ENCODE data around the gene BACH1. TPM values are rescaled to one million over a fixed set of nuclear protein-coding genes. Genes with fewer than 3 reads are reported as not detected.

The BACH1 gene
- total RNA-seq, 1 donor from 2014 or later = 69.2 TPM

DNA sequence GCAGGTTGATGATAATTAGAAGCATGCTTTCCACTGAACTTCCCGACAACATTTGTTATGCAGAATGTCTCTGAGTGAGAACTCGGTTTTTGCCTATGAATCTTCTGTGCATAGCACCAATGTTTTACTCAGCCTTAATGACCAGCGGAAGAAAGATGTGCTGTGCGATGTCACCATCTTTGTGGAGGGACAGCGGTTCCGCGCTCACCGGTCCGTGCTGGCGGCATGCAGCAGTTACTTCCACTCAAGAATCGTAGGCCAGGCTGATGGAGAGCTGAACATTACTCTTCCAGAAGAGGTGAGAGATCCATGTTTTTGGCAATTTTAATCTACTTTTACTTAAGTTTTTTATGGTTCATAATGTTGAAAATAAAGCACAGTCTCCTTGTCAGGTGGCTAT lies 22.5 kb downstream of the BACH1 start:
- TF ChIP-seq, protein P1, sequence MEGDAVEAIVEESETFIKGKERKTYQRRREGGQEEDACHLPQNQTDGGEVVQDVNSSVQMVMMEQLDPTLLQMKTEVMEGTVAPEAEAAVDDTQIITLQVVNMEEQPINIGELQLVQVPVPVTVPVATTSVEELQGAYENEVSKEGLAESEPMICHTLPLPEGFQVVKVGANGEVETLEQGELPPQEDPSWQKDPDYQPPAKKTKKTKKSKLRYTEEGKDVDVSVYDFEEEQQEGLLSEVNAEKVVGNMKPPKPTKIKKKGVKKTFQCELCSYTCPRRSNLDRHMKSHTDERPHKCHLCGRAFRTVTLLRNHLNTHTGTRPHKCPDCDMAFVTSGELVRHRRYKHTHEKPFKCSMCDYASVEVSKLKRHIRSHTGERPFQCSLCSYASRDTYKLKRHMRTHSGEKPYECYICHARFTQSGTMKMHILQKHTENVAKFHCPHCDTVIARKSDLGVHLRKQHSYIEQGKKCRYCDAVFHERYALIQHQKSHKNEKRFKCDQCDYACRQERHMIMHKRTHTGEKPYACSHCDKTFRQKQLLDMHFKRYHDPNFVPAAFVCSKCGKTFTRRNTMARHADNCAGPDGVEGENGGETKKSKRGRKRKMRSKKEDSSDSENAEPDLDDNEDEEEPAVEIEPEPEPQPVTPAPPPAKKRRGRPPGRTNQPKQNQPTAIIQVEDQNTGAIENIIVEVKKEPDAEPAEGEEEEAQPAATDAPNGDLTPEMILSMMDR (conservative IDR thresholded peaks at IDR 0.05) = no peak
- H3K4me3 Mint-ChIP-seq = no peak overlapping the region

DNA sequence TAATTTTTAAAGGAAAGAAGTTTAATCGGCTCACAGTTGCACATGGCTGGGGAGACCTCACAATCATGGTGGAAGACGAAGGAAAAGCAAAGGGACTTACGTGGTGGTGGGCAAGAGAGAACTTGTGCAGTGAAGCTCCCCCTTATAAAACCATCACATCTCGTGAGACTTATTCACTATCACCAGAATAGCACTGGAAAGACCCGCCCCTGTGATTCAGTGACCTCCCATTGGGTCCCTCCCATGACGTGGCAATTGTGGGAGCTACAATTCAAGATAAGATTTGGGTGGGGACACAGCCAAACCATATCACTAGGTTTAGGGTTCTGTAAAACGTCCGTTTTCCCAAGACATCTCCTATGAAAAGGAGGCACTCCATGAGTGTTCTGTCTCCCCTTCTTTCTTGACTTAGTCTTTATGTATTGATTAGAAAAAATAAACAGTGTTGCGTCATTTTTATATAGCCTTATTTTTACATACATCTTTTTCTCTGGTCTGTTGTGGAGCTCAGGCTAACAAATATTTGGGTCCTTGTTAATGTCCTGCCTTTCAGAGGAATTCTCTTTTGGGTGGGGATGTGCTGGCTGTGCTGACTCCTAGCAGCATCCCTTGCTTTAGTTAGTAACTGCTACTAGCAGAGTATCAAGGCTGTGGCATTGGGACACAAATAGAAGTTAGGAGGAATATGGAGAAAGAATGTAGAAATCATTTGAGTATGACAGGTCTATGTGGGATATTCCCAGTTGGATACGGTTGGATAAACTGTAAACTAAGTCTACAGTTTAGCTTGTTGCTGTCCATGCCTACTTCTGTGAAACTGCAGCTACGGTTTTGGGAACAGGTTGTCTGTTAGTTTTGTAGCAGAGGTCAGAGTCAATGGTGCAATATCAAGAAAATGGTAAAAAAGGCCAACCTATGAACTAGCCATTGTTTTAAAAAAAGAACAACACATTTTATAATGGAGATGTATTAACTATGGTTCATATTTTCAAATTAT lies 23.5 kb downstream of the BACH1 start:
- Mint-ChIP-seq H3K36me3 (ENCODE audit: low read depth) (peaks cover 48% of the 10 kb centered on the region), H3K27me3 (ENCODE audit: low read depth) (no peaks in the 10 kb centered on the region), H3K4me3 (no peak overlapping the region), H3K9me3 (peaks cover 3% of the 10 kb centered on the region), H3K4me1 (peaks cover 7% of the 10 kb centered on the region), H3K27ac (ENCODE audit: unreplicated experiment) (no peak overlapping the region)
- DNase-seq (ENCODE audit: low read depth, low spot score) = no peak
- TF ChIP-seq, protein P1 (conservative IDR thresholded peaks at IDR 0.05) = no peak

More for the DNA sequence above, 22.5 kb downstream of the BACH1 start:
- no peak for DNase-seq (ENCODE audit: low read depth, low spot score)
- Mint-ChIP-seq H3K27ac (ENCODE audit: unreplicated experiment) (no peak overlapping the region), H3K27me3 (ENCODE audit: low read depth) (no peaks in the 10 kb centered on the region), H3K4me1 (peaks cover 7% of the 10 kb centered on the region), H3K36me3 (ENCODE audit: low read depth) (peaks cover 42% of the 10 kb centered on the region), H3K9me3 (peaks cover 3% of the 10 kb centered on the region)

GRCh38 chr21:29323189-29323588 lies 24.5 kb downstream of the BACH1 start:
- Mint-ChIP-seq H3K4me1 (peaks cover 7% of the 10 kb centered on the region), H3K27me3 (ENCODE audit: low read depth) (no peaks in the 10 kb centered on the region), H3K4me3 (no peak overlapping the region), H3K36me3 (ENCODE audit: low read depth) (peaks cover 43% of the 10 kb centered on the region), H3K27ac (ENCODE audit: unreplicated experiment) (peak overlapping the region; percentile 16), H3K9me3 (peaks cover 3% of the 10 kb centered on the region)
- TF ChIP-seq, protein P1 (conservative IDR thresholded peaks at IDR 0.05) = no peak
- DNase-seq (ENCODE audit: low read depth, low spot score) = no peak

GRCh38 chr21:29326914-29327554 lies 28.3 kb downstream of the BACH1 start:
- peaks cover 7% of the 10 kb centered on the region for H3K4me1 Mint-ChIP-seq
- H3K4me3 Mint-ChIP-seq = no peak overlapping the region
- H3K27me3 Mint-ChIP-seq (ENCODE audit: low read depth) = no peaks in the 10 kb centered on the region
- TF ChIP-seq, protein P1 (conservative IDR thresholded peaks at IDR 0.05) = no peak
- H3K9me3 Mint-ChIP-seq = no peaks in the 10 kb centered on the region
- peak overlapping the region; percentile 24 for H3K27ac Mint-ChIP-seq (ENCODE audit: unreplicated experiment)
- no peak for DNase-seq (ENCODE audit: low read depth, low spot score)
- H3K36me3 Mint-ChIP-seq (ENCODE audit: low read depth) = peaks cover 27% of the 10 kb centered on the region

- TF ChIP-seq, protein P1 (conservative IDR thresholded peaks at IDR 0.05) = no peak
- Mint-ChIP-seq H3K4me3 (no peak overlapping the region), H3K36me3 (ENCODE audit: low read depth) (peaks cover 20% of the 10 kb centered on the region), H3K27me3 (ENCODE audit: low read depth) (no peaks in the 10 kb centered on the region), H3K9me3 (no peaks in the 10 kb centered on the region), H3K27ac (ENCODE audit: unreplicated experiment) (no peak overlapping the region), H3K4me1 (no peaks in the 10 kb centered on the region)
- no peak for DNase-seq (ENCODE audit: low read depth, low spot score)
Observed at GRCh38 chr21:29329406-29329805, 30.7 kb downstream of the BACH1 start.

Data from neural crest cell (in vitro differentiated cells).